NB4 (cell line): Measurements from ENCODE around the gene SLC66A3.
A peak's percentile ranks its signal among the peaks of the same experiment; 100 is the strongest.

ENCODE experiments used
- DNase-seq: peaks from one replicate; pipeline ENCODE4 v3.0.0; 2010; ENCODE audit warnings: low read depth
- H3K4me3 ChIP-seq: one replicate; pipeline ENCODE4 v1.5.1; 2011; ENCODE audit warnings: mild to moderate bottlenecking, low read depth, low read length, moderate library complexity
- CTCF ChIP-seq: IDR thresholded peaks from one replicate; pipeline ENCODE4 v1.5.1; 2012; ENCODE audit warnings: low read depth, low read length
- MAX ChIP-seq: IDR thresholded peaks from 2 replicates; pipeline ENCODE4 v1.6.1; 2011; ENCODE audit warnings: low read depth, low read length
- MYC ChIP-seq: IDR thresholded peaks from 2 replicates; pipeline ENCODE4 v1.6.1; 2011; ENCODE audit warnings: low read depth, low read length
- POLR2A ChIP-seq: IDR thresholded peaks from 2 replicates; pipeline ENCODE4 v1.6.1; 2011; ENCODE audit warnings: mild to moderate bottlenecking; ENCODE audit not compliant: insufficient read length; ENCODE audit errors: extremely low read depth

The SLC66A3 gene

GRCh38 chr2:11144738-11145079, 10.6 kb upstream of the SLC66A3 start:
- no peak for DNase-seq
- H3K4me3 ChIP-seq = no peak overlapping the region
- TF ChIP-seq MYC (no peak), POLR2A (no peak), MAX (no peak), CTCF (no peak)

DNA sequence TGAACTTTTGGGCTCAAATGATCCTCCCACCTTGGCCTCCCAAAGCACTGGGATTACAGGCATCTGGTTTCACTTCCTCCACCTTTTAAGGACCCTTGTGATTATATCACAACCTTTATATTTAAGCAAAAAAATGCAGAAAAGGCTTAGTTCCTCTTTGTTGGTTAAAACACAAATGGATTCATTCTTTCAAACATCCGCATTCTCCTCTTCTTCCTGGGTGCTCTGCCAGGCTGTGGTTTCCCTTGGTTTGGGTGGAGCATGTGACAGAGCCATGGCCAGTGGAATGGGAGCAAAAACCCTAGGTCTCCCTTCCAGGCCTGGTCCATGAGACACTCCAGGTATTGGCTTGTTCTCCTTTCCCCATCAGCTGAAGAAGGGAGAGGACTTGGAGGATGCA, 9.9 kb upstream of the SLC66A3 start:
- peak; percentile 64 for DNase-seq

GRCh38 chr2:11146076-11146475, 9.2 kb upstream of the SLC66A3 start:
- H3K4me3 ChIP-seq = no peak overlapping the region
- no peak for DNase-seq
- TF ChIP-seq MYC (no peak), MAX (no peak), POLR2A (no peak), CTCF (no peak)

More for the DNA sequence above, 9.9 kb upstream of the SLC66A3 start:
- no peak overlapping the region for H3K4me3 ChIP-seq
- TF ChIP-seq MAX (no peak), CTCF (no peak), POLR2A (no peak)

- H3K4me3 ChIP-seq = no peak overlapping the region
- DNase-seq = no peak
- TF ChIP-seq MYC (no peak), POLR2A (no peak)
Measured at GRCh38 chr2:11147263-11147662, 8.0 kb upstream of the SLC66A3 start.

- no peak for DNase-seq
- no peak overlapping the region for H3K4me3 ChIP-seq
- TF ChIP-seq MAX (no peak), CTCF (no peak), MYC (no peak), POLR2A (no peak)
Measured at GRCh38 chr2:11152591-11152990, 2.7 kb upstream of the SLC66A3 start.

DNA sequence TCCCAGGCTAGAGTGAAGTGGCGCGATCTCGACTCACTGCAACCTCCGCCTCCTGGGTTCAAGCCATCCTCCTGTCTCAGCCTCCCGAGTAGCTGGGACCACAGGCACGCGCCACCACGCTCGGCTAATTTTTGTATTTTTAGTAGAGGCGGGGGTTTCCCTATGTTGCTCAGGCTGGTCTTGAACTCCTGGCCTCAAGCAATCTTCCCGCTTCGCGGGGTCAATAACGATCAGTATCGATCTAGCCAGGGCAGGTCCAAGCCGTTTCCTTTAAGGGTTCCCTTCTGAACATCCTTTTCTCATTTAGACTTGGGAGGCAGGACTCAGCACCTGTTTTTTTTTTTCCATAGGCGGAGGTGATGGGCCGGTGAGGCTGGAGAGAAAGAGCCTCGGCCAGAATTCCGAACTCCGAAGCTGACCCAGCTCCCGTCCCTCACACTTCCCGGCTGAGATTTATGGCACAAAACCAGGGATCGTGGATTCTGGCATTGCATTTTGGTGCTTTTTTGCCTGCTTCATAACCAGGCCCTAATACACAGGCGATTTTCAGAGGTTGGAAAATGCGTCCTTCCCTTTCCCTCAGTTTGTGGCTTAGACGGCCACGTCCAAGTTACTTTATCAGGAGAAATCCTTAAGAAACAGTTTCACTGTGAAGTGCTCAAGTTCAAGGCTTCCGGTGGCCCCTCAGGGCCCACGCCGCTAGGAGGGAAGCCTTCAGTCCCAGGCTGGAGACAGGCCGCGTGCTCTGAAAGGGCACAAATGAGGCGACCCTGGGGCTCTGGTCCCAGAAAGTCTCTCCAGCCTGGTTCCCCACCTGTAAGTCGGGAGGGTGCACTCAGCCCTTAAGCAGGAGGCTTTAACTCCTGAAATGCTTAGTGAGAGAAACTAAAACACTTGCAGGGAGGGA, 998 bp upstream of the SLC66A3 start:
- DNase-seq = no peak
- peak overlapping the region; percentile 64 for H3K4me3 ChIP-seq
- TF ChIP-seq MAX (no peak), CTCF (no peak), MYC (no peak; the same call in 1 of the 2 replicates), POLR2A (no peak)
